ENCODE data around the gene DPYSL4. TPM values are rescaled to one million over a fixed set of nuclear protein-coding genes. Genes with fewer than 3 reads are reported as not detected.

The DPYSL4 gene
- total and polyA plus RNA-seq, 2 of the 4 experiments (the other 2 are of a cell fraction) = 8.1 to 30.5 TPM

DNA sequence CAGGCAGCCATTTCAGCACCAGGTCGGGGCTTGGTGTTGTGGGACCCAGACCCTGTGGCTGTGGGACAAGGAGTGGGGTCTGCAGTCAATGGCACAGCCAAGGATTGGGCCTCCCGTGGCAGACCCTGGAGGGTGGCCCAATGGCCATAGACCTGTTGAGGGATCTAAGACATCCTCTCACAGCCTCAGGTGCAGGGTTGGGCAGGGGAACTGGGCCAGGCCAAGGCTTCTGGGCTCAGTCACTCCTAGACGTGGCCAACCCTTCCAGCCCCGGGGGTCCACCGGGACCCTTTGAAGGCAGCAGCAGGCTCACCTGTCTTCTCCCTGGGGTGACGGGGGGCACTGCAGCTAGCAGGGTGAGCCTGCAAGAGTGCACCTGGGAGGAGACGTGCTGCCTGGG lies 45.7 kb upstream of the DPYSL4 start:
- no peak for TF ChIP-seq RCOR1 (IDR thresholded peaks at IDR 0.05; ENCODE audit: insufficient replicate concordance, low read length)
- TF ChIP-seq BHLHE40 (IDR thresholded peaks at IDR 0.05; ENCODE audit: low read depth, low read length) = no peak
- no peak for TF ChIP-seq NFE2L2 (IDR thresholded peaks at IDR 0.05; ENCODE audit: low read depth, low read length)
- no peak for TF ChIP-seq MAFK (IDR thresholded peaks at IDR 0.05; ENCODE audit: low read depth, low read length)
- TF ChIP-seq, protein P1, sequence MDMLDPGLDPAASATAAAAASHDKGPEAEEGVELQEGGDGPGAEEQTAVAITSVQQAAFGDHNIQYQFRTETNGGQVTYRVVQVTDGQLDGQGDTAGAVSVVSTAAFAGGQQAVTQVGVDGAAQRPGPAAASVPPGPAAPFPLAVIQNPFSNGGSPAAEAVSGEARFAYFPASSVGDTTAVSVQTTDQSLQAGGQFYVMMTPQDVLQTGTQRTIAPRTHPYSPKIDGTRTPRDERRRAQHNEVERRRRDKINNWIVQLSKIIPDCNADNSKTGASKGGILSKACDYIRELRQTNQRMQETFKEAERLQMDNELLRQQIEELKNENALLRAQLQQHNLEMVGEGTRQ (IDR thresholded peaks at IDR 0.05; ENCODE audit: low read depth, low read length) = no peak
- TF ChIP-seq SMC3 (IDR thresholded peaks at IDR 0.05; ENCODE audit: low read depth, low read length) = no peak
- TF ChIP-seq, protein P2, sequence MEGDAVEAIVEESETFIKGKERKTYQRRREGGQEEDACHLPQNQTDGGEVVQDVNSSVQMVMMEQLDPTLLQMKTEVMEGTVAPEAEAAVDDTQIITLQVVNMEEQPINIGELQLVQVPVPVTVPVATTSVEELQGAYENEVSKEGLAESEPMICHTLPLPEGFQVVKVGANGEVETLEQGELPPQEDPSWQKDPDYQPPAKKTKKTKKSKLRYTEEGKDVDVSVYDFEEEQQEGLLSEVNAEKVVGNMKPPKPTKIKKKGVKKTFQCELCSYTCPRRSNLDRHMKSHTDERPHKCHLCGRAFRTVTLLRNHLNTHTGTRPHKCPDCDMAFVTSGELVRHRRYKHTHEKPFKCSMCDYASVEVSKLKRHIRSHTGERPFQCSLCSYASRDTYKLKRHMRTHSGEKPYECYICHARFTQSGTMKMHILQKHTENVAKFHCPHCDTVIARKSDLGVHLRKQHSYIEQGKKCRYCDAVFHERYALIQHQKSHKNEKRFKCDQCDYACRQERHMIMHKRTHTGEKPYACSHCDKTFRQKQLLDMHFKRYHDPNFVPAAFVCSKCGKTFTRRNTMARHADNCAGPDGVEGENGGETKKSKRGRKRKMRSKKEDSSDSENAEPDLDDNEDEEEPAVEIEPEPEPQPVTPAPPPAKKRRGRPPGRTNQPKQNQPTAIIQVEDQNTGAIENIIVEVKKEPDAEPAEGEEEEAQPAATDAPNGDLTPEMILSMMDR (conservative IDR thresholded peaks at IDR 0.05; ENCODE audit: low read depth, low read length) = no peak
- no peak for TF ChIP-seq CEBPB (IDR thresholded peaks at IDR 0.05; ENCODE audit: low read depth, low read length)
- TF ChIP-seq POLR2A (IDR thresholded peaks at IDR 0.05; ENCODE audit: low read depth, low read length) = no peak
- no peak for TF ChIP-seq MXI1 (IDR thresholded peaks at IDR 0.05; ENCODE audit: borderline replicate concordance, low read depth, low read length)
- TF ChIP-seq, protein P3, sequence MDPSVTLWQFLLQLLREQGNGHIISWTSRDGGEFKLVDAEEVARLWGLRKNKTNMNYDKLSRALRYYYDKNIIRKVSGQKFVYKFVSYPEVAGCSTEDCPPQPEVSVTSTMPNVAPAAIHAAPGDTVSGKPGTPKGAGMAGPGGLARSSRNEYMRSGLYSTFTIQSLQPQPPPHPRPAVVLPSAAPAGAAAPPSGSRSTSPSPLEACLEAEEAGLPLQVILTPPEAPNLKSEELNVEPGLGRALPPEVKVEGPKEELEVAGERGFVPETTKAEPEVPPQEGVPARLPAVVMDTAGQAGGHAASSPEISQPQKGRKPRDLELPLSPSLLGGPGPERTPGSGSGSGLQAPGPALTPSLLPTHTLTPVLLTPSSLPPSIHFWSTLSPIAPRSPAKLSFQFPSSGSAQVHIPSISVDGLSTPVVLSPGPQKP (IDR thresholded peaks at IDR 0.05; ENCODE audit: borderline replicate concordance, low read depth, low read length) = no peak
- Histone ChIP-seq H3K9me3 (ENCODE audit: control insufficient read depth, insufficient read depth, low read length) (no peaks in the 10 kb centered on the region), H3K9me1 (ENCODE audit: insufficient read depth, low read length) (no peaks in the 10 kb centered on the region), H3K9ac (ENCODE audit: low read depth, low read length) (no peak overlapping the region), H4K8ac (ENCODE audit: low read depth in 2 of 2, low read length in 2 of 2) (no peak overlapping the region), H2AK9ac (replicated peaks; ENCODE audit: low read depth, low read length, poor library complexity) (no peak overlapping the region), H3K27me3 (ENCODE audit: control insufficient read depth, insufficient read depth, low read length) (peaks cover 6% of the 10 kb centered on the region; the same call in 1 of the 2 replicates), H3K4me3 (ENCODE audit: insufficient read depth, low read depth, low read length) (no peak overlapping the region), H3K27ac (ENCODE audit: insufficient read depth, low read length) (no peak overlapping the region), H3K14ac (replicated peaks; ENCODE audit: low read depth, low read length) (no peak overlapping the region), H4K20me1 (ENCODE audit: insufficient read depth, low read length) (no peaks in the 10 kb centered on the region; the same call in 1 of the 2 replicates), H2BK120ac (ENCODE audit: low read depth, low read length) (no peak overlapping the region), H2AFZ (replicated peaks; ENCODE audit: low read length, poor library complexity) (no peak overlapping the region), H2BK5ac (ENCODE audit: low read depth, low read length, poor library complexity, severe bottlenecking) (no peak overlapping the region), H3K4me2 (ENCODE audit: low read depth, low read length) (no peak overlapping the region), H3K18ac (ENCODE audit: low read depth, low read length) (no peak overlapping the region), H3K23ac (ENCODE audit: low read depth, low read length) (no peak overlapping the region), H2BK15ac (ENCODE audit: low read depth, low read length) (no peak overlapping the region), H3K4me1 (ENCODE audit: control insufficient read depth, insufficient read depth, low read length) (no peaks in the 10 kb centered on the region), H4K91ac (ENCODE audit: insufficient read depth, low read depth, low read length) (no peak overlapping the region), H3K36me3 (ENCODE audit: control insufficient read depth, insufficient read depth, low read length) (no peaks in the 10 kb centered on the region), H2BK20ac (ENCODE audit: low read depth, low read length) (no peak overlapping the region), H3K56ac (ENCODE audit: extremely low read depth, insufficient read depth, low read length) (no peak overlapping the region), H3K79me1 (ENCODE audit: low read depth in 1 of 2, low read length in 2 of 2) (no peaks in the 10 kb centered on the region), H4K5ac (ENCODE audit: low read depth, low read length) (no peak overlapping the region), H2AK5ac (ENCODE audit: low read depth, low read length) (no peak overlapping the region), H3K4ac (ENCODE audit: low read depth, low read length) (no peak overlapping the region)
- BruUV-seq (replicated peaks) = no TSS peak
- ATAC-seq (ENCODE audit: low read depth) (no peak), DNase-seq (no peak)
- dilution Hi-C loops (cut with HindIII; ENCODE audit: low sequenced_read_pairs, unreplicated experiment) = no loop called here
- in situ Hi-C loops (cut with MboI; ENCODE audit: low sequenced_read_pairs) = no loop called here
- ChIA-PET POLR2A (ENCODE audit: unreplicated experiment) (no interaction called here), CTCF (no interaction called here)
- intact Hi-C loops (cut with micrococcal nuclease) = no loop called here
- 56% methylated on average over 4 of the region's 7 CpGs; no CpG with 5 or more reads in 1 of the 2 experiments for WGBS, 2 experiments (ENCODE audit: extremely low coverage in 2 of 2, insufficient read length in 1 of 2)

All from IMR-90 (cell line).